ENCODE data around the gene TK2. TPM values are rescaled to one million over a fixed set of nuclear protein-coding genes. Genes with fewer than 3 reads are reported as not detected.
"Not testable (repeated sequence)": the region's sequence is repeated elsewhere in the genome, so short reads cannot be mapped to it uniquely, and the experiment has no call there.

TK2 gene
- total RNA-seq, 1 experiment from 2014 or later: 31.2 TPM

GRCh38 chr16:66515596-66516508, 34.1 kb downstream of the TK2 start:
- Mint-ChIP-seq H3K27me3 (ENCODE audit: insufficient read depth, unreplicated experiment) (no peaks in the 10 kb centered on the region), H3K9me3 (ENCODE audit: unreplicated experiment) (no peaks in the 10 kb centered on the region), H3K4me3 (ENCODE audit: unreplicated experiment) (peak overlapping the region; percentile 67), H3K36me3 (ENCODE audit: insufficient read depth, unreplicated experiment) (peaks cover 35% of the 10 kb centered on the region), H3K4me1 (ENCODE audit: insufficient read depth, unreplicated experiment) (peaks cover 46% of the 10 kb centered on the region), H3K27ac (ENCODE audit: low read depth, unreplicated experiment) (no peak overlapping the region)
- peak; percentile 55 for DNase-seq (ENCODE audit: unreplicated experiment)
- TF ChIP-seq CTCF (IDR thresholded peaks at IDR 0.05; ENCODE audit: unreplicated experiment): peak; percentile 22
- CTCF ChIA-PET: interaction anchor here (0.6 to 1.7 kb wide), 4 partner anchors 11 to 107 kb away, joined by 3 to 4 read pairs (median 4); no protein-coding TSS in a partner anchor
- POLR2A ChIA-PET: interaction anchor here (0.9 kb wide), 1 partner anchor 14 kb away, joined by 3 read pairs; no protein-coding TSS in a partner anchor
- intact Hi-C loops (cut with micrococcal nuclease): loop anchor here (2.0 to 5.0 kb wide), 2 partner anchors 39 to 107 kb away; no protein-coding TSS in a partner anchor
- BruUV-seq (replicated peaks): no TSS peak

- H3K27me3 Mint-ChIP-seq (ENCODE audit: insufficient read depth, unreplicated experiment); BruUV-seq (replicated peaks); H3K27ac Mint-ChIP-seq (ENCODE audit: low read depth, unreplicated experiment); H3K4me3 Mint-ChIP-seq (ENCODE audit: unreplicated experiment); DNase-seq (ENCODE audit: unreplicated experiment); H3K9me3 Mint-ChIP-seq (ENCODE audit: unreplicated experiment); POLR2A ChIA-PET: not testable (repeated sequence)
- CTCF ChIA-PET: interaction anchor here (0.6 to 1.7 kb wide), 5 partner anchors 10 to 108 kb away, joined by 3 to 4 read pairs (median 3); no protein-coding TSS in a partner anchor
- Mint-ChIP-seq H3K4me1 (ENCODE audit: insufficient read depth, unreplicated experiment) (peaks cover 47% of the 10 kb centered on the region), H3K36me3 (ENCODE audit: insufficient read depth, unreplicated experiment) (peaks cover 40% of the 10 kb centered on the region)
- intact Hi-C loops (cut with micrococcal nuclease): loop anchor here (5.0 kb wide), 1 partner anchor 38 kb away; no protein-coding TSS in a partner anchor
Observed at GRCh38 chr16:66514980-66515595, 34.8 kb downstream of the TK2 start.

- CTCF ChIA-PET: interaction anchor here (0.6 to 1.7 kb wide), 2 partner anchors 37 to 107 kb away, joined by 3 to 4 read pairs; no protein-coding TSS in a partner anchor
- intact Hi-C loops (cut with micrococcal nuclease); H3K9me3 Mint-ChIP-seq (ENCODE audit: unreplicated experiment); DNase-seq (ENCODE audit: unreplicated experiment); POLR2A ChIA-PET; H3K27me3 Mint-ChIP-seq (ENCODE audit: insufficient read depth, unreplicated experiment); H3K27ac Mint-ChIP-seq (ENCODE audit: low read depth, unreplicated experiment); BruUV-seq (replicated peaks); H3K4me3 Mint-ChIP-seq (ENCODE audit: unreplicated experiment): not testable (repeated sequence)
- Mint-ChIP-seq H3K36me3 (ENCODE audit: insufficient read depth, unreplicated experiment) (peaks cover 45% of the 10 kb centered on the region), H3K4me1 (ENCODE audit: insufficient read depth, unreplicated experiment) (peaks cover 52% of the 10 kb centered on the region)
Observed at GRCh38 chr16:66514391-66514790, 35.5 kb downstream of the TK2 start.

- H3K36me3 Mint-ChIP-seq (ENCODE audit: insufficient read depth, unreplicated experiment): peaks cover 51% of the 10 kb centered on the region
- no peaks in the 10 kb centered on the region for H3K9me3 Mint-ChIP-seq (ENCODE audit: unreplicated experiment)
- intact Hi-C loops (cut with micrococcal nuclease): no loop called here
- ChIA-PET CTCF (no interaction called here), POLR2A (interaction anchor here (0.6 to 6.5 kb wide), 5 partner anchors 11 to 126 kb away, joined by 3 to 97 read pairs (median 16); partner anchors contain the start of genes CKLF and TK2)
- no peak for DNase-seq (ENCODE audit: unreplicated experiment)
- H3K4me3 Mint-ChIP-seq (ENCODE audit: unreplicated experiment): no peak overlapping the region
- H3K4me1 Mint-ChIP-seq (ENCODE audit: insufficient read depth, unreplicated experiment): peaks cover 61% of the 10 kb centered on the region
- peak overlapping the region; percentile 85 for H3K27ac Mint-ChIP-seq (ENCODE audit: low read depth, unreplicated experiment)
- no peaks in the 10 kb centered on the region for H3K27me3 Mint-ChIP-seq (ENCODE audit: insufficient read depth, unreplicated experiment)
- no peak for TF ChIP-seq CTCF (IDR thresholded peaks at IDR 0.05; ENCODE audit: unreplicated experiment)
- BruUV-seq (replicated peaks): no TSS peak
Observed at GRCh38 chr16:66513111-66513723, 36.7 kb downstream of the TK2 start.

All from MCF 10A (cell line).